Ascending aorta (tissue), 2 donors: ENCODE measurements around the gene TMEM163. TPM values are rescaled to one million over a fixed set of nuclear protein-coding genes. Genes with fewer than 3 reads are reported as not detected.
"Not testable (repeated sequence)": the region's sequence is repeated elsewhere in the genome, so short reads cannot be mapped to it uniquely, and the experiment has no call there.

Source experiments
- DNase-seq, 2 donors: peaks; one replicate each; pipeline ENCODE4 v3.0.0-alpha.2; 2019; ENCODE audit warnings: low spot score in 2 of 2
- H3K27ac ChIP-seq, 2 donors: fragments of 200-600 bp; sonication (generic); one replicate each; pipeline ENCODE4 v1.5.1; 2016 to 2017; ENCODE audit warnings: mild to moderate bottlenecking in 1 of 2
- H3K27me3 ChIP-seq: fragments of 200-600 bp; sonication (generic); one replicate; pipeline ENCODE4 v1.5.1; 2017
- H3K36me3 ChIP-seq, 2 donors: fragments of 200-600 bp; sonication (generic); one replicate each; pipeline ENCODE4 v1.5.1; 2016
- H3K4me1 ChIP-seq, 2 donors: fragments of 200-600 bp; sonication (generic); one replicate each; pipeline ENCODE4 v1.5.1; 2016 to 2017; ENCODE audit warnings: mild to moderate bottlenecking in 1 of 2
- H3K4me3 ChIP-seq, 2 donors: fragments of 200-600 bp; sonication (generic); one replicate each; pipeline ENCODE4 v1.5.1; 2016 to 2017; ENCODE audit warnings: mild to moderate bottlenecking in 1 of 2
- H3K9me3 ChIP-seq, 2 donors: fragments of 200-600 bp; sonication (generic); one replicate each; pipeline ENCODE4 v1.5.1; 2016
- intact Hi-C: fragments of 100-400 bp; cut with DNase I; formaldehyde crosslinking; loops from one replicate; pipeline ENCODE4 v1.15.1; 2023
- total RNA-seq: library from RNA; depleted of rRNA; stranded (reverse); fragments of >200 nt; gene quantifications from one replicate; pipeline ENCODE4 v1.1.0, GENCODE V29; 2016
- TF ChIP-seq, protein P1 (sequence below), 3 experiments: fragments of 200-600 bp in 2 of 3; fragments of 450-650 bp in 1 of 3; sonication (generic) in 2 of 3; IDR thresholded peaks; one replicate each; pipeline ENCODE4 v1.5.1; 2016 to 2019; ENCODE audit warnings: antibody characterized with exemption in 3 of 3, mild to moderate bottlenecking in 1 of 3, moderate library complexity in 1 of 3

The TMEM163 gene
- total RNA-seq, 1 donor from 2014 or later, result not detected

DNA sequence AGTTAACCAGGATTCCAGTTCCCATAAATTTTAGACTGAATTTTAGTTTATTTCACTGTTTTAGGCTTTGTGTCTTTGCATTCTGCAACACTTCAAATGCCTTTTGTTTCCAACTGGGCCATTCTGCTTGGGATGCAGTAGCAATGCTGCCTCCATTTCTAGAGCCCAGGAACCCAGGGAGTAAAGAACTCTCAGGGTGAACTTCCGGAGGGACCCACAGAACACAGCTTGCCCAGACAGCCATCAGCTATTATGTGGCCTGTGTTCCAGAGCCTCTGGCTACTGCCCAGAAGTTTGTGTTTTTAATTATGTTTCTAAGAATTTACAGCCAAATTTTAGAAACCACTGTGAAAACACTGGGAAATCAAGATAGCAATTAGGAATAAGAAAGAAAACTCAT, 145.1 kb downstream of the TMEM163 start:
- intact Hi-C loops, result no loop called here
- no peaks in the 10 kb centered on the region for H3K36me3 ChIP-seq
- no peak overlapping the region for H3K27ac ChIP-seq

DNA sequence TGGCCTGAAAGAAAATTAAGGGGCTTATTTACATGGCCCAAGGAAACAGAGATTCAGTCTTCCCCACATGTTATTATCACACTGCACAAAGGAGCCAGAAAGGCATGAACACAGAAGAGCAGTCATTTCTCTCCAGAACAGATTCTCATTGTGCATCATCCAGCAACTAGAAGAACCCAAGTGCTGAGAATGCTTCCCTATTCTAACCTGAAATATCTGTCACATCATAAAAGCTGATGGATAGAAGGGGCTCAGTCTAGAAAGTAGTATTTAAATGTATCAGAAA, 145.8 kb downstream of the TMEM163 start:
- intact Hi-C loops, result no loop called here
- TF ChIP-seq, protein P1, sequence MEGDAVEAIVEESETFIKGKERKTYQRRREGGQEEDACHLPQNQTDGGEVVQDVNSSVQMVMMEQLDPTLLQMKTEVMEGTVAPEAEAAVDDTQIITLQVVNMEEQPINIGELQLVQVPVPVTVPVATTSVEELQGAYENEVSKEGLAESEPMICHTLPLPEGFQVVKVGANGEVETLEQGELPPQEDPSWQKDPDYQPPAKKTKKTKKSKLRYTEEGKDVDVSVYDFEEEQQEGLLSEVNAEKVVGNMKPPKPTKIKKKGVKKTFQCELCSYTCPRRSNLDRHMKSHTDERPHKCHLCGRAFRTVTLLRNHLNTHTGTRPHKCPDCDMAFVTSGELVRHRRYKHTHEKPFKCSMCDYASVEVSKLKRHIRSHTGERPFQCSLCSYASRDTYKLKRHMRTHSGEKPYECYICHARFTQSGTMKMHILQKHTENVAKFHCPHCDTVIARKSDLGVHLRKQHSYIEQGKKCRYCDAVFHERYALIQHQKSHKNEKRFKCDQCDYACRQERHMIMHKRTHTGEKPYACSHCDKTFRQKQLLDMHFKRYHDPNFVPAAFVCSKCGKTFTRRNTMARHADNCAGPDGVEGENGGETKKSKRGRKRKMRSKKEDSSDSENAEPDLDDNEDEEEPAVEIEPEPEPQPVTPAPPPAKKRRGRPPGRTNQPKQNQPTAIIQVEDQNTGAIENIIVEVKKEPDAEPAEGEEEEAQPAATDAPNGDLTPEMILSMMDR (IDR thresholded peaks at IDR 0.05), result no peak
- Histone ChIP-seq H3K9me3 (no peaks in the 10 kb centered on the region), H3K4me1 (no peaks in the 10 kb centered on the region), H3K27ac (no peak overlapping the region), H3K4me3 (no peak overlapping the region), H3K36me3 (no peaks in the 10 kb centered on the region), H3K27me3 (no peaks in the 10 kb centered on the region)
- no peak for DNase-seq

More for the DNA sequence above, 145.1 kb downstream of the TMEM163 start:
- Histone ChIP-seq H3K9me3 (no peaks in the 10 kb centered on the region), H3K4me3 (no peak overlapping the region), H3K4me1 (no peaks in the 10 kb centered on the region), H3K27me3 (no peaks in the 10 kb centered on the region)
- no peak for DNase-seq
- TF ChIP-seq, protein P1 (IDR thresholded peaks at IDR 0.05), result no peak

DNA sequence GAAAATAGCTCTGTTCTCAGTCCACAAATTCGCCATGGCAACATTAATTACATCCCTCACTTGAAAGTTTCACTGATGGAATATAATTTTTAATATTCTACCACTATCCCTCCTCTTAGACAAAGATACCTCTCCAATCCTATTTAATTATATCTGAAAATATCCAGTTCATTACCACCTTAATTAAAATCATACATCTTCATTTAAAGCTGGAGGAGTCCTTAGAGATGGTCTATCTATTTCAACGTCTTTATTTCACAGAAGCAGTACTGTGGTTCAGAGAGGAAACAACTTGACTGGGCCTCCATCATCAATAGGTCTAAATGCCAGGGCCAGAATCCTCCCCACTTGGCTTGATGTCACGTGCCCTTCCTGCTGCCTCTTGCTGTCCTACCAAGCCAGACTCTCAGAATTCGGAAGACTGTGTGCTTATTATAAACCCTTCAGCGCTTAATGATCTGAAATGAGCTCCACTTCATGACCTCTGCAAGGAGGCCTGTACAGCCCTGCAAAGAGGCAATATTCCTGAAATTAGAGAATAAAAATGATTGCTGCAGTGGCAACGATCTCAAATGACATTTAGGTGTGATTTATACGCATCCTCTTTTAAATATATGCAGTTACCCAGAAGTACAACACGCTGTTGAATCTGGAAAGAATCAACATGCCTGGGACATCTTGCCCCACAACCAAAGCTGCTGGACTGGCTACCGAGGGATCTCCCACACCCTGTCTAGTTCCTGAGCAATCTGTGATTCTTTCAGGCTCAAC, 146.3 kb downstream of the TMEM163 start:
- no peak overlapping the region for H3K4me3 ChIP-seq
- H3K36me3 ChIP-seq, result no peaks in the 10 kb centered on the region
- H3K9me3 ChIP-seq, result no peaks in the 10 kb centered on the region
- TF ChIP-seq, protein P1 (IDR thresholded peaks at IDR 0.05), result no peak
- no peak for DNase-seq
- no peaks in the 10 kb centered on the region for H3K4me1 ChIP-seq
- intact Hi-C loops, result no loop called here
- H3K27me3 ChIP-seq, result no peaks in the 10 kb centered on the region
- H3K27ac ChIP-seq, result no peak overlapping the region

DNA sequence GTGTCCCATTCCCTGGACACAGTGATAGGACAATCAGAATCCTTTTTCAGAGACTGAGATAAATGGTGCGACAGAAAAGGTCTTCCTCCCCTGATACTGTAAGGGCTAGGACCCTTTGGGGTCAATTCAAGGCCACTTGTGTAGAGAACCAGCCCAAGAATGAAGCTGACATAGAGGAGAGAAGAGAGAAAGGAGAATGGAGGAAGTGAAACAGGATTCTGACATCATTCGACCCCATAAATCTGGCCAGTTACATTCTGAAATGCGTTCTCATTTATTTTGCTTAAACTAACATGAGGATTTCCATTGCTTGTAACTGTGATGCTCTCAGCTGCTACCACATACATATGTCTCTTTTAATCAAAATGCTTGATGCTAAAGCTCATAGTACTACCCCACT, 148.1 kb downstream of the TMEM163 start:
- H3K4me1 ChIP-seq, result no peaks in the 10 kb centered on the region
- intact Hi-C loops, result no loop called here
- no peaks in the 10 kb centered on the region for H3K36me3 ChIP-seq
- no peak for DNase-seq
- no peaks in the 10 kb centered on the region for H3K27me3 ChIP-seq
- no peak overlapping the region for H3K27ac ChIP-seq
- H3K4me3 ChIP-seq, result no peak overlapping the region
- no peaks in the 10 kb centered on the region for H3K9me3 ChIP-seq
- TF ChIP-seq, protein P1 (IDR thresholded peaks at IDR 0.05), result no peak

DNA sequence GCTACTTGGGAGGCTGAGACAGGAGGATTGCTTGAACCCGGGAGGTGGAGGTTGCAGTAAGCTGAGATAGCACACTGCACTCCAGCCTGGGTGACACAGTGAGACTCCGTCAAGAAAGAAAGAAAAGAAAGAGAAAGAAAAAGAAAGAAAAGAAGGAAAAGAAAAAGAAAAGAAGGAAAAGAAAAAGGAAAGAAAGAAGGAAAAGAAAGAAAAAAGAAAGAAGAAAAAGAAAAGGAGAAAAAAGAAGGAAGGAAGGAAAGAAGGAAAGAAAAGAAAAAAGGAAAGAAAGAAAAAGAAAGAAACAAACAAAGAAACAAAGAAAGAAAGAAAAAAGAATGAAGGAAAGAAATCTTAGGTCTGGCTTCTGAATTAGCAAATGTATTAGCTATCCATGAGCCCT, 150.4 kb downstream of the TMEM163 start:
- H3K9me3 ChIP-seq, result no peaks in the 10 kb centered on the region
- no peak overlapping the region for H3K27ac ChIP-seq
- no peaks in the 10 kb centered on the region for H3K36me3 ChIP-seq
- no peaks in the 10 kb centered on the region for H3K4me1 ChIP-seq
- intact Hi-C loops, result no loop called here
- no peaks in the 10 kb centered on the region for H3K27me3 ChIP-seq
- TF ChIP-seq, protein P1 (IDR thresholded peaks at IDR 0.05), result no peak
- no peak overlapping the region for H3K4me3 ChIP-seq
- DNase-seq, result no peak

DNA sequence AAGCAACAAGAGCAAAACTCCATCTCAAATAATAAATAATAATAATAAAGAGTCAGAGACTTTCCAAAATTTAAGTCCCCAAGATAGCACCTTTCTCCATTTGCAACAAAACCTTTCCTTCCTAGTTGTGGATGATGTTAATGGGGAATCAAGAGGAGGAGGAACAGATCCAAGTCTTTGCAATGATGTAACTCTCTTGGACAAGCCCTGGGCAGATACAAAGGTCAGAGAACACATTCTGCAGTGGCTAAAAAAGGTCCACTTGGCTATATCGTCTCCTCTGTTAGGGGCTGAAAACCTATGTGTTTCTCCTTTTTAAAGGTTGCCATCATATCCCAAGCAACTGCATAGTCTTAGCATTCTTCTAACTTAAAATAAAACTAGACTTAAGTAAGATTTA, 151.1 kb downstream of the TMEM163 start:
- TF ChIP-seq, protein P1 (IDR thresholded peaks at IDR 0.05), result no peak

DNA sequence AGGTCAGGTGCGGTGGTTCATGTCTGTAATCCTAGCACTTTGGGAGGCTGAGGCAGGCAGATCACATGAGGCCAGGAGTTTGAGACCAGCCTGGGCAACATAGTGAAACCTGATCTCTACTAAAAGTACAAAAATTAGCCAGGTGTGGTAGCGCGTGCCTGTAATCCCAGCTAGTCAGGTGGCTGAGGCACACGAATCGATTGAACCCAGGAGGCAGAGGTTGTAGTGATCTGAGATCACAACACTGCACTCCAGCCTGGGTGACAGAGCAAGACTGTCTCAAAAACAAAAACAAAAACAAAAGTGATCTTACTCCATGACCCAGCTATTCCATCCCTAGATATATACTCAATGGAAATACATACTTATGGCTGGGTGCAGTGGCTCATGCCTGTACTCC, 153.8 kb downstream of the TMEM163 start:
- H3K4me1 ChIP-seq, H3K4me3 ChIP-seq, H3K27ac ChIP-seq, H3K9me3 ChIP-seq, DNase-seq, intact Hi-C loops, H3K36me3 ChIP-seq, H3K27me3 ChIP-seq: not testable (repeated sequence)

More for the DNA sequence above, 151.1 kb downstream of the TMEM163 start:
- Histone ChIP-seq H3K27me3 (no peaks in the 10 kb centered on the region), H3K36me3 (no peaks in the 10 kb centered on the region), H3K9me3 (no peaks in the 10 kb centered on the region), H3K4me3 (no peak overlapping the region), H3K4me1 (no peaks in the 10 kb centered on the region), H3K27ac (no peak overlapping the region)
- intact Hi-C loops, result no loop called here
- DNase-seq, result no peak
